Activated T-cell treated with anti-CD3 and anti-CD28 coated beads, Interleukin-2, amount 50 U/mL, for 4 hours (primary cell): ENCODE results near the gene PNPLA5. TPM values are rescaled to one million over a fixed set of nuclear protein-coding genes. Genes with fewer than 3 reads are reported as not detected.
A peak's percentile ranks its signal among the peaks of the same experiment; 100 is the strongest.

Experiments used
- ATAC-seq, 2 donors: fragments of 200-7000 bp; cut with Tn5 transposase; one replicate each; pipeline ENCODE4 v1.10.0; 2021
- DNase-seq: peaks from one replicate; pipeline ENCODE4 v3.0.0-alpha.2; 2020
- H3K27me3 Mint-ChIP-seq: one replicate; pipeline ENCODE4 v1.8.0; 2021; ENCODE audit warnings: low read depth, mixed read lengths
- H3K36me3 Mint-ChIP-seq: one replicate; pipeline ENCODE4 v1.8.0; 2022; ENCODE audit warnings: mixed read lengths; ENCODE audit not compliant: insufficient read depth
- H3K4me1 Mint-ChIP-seq: one replicate; pipeline ENCODE4 v1.8.0; 2021; ENCODE audit warnings: low read depth, mixed read lengths
- H3K4me3 Mint-ChIP-seq: one replicate; pipeline ENCODE4 v1.8.0; 2021; ENCODE audit warnings: mild to moderate bottlenecking, moderate library complexity, mixed read lengths
- H3K9me3 Mint-ChIP-seq: one replicate; pipeline ENCODE4 v1.8.0; 2021; ENCODE audit warnings: mixed read lengths
- total RNA-seq, 3 donors: library from RNA; stranded (reverse); gene quantifications; one replicate each; pipeline ENCODE4 v1.2.1, GENCODE V29; 2021

The PNPLA5 gene
- total RNA-seq, 3 donors from 2014 or later: not detected

- ATAC-seq (no peak), DNase-seq (no peak)
- no peaks in the 10 kb centered on the region for H3K36me3 Mint-ChIP-seq
- peaks cover 69% of the 10 kb centered on the region for H3K27me3 Mint-ChIP-seq
- no peak overlapping the region for H3K4me3 Mint-ChIP-seq
- peaks cover 15% of the 10 kb centered on the region for H3K9me3 Mint-ChIP-seq
- H3K4me1 Mint-ChIP-seq: no peaks in the 10 kb centered on the region
These were observed 32.2 kb downstream of the PNPLA5 start for GRCh38 chr22:43859621-43860020.

- peak; percentile 1 for DNase-seq
- Mint-ChIP-seq H3K4me3 (no peak overlapping the region), H3K36me3 (no peaks in the 10 kb centered on the region), H3K4me1 (no peaks in the 10 kb centered on the region), H3K9me3 (peaks cover 15% of the 10 kb centered on the region), H3K27me3 (peaks cover 65% of the 10 kb centered on the region)
- ATAC-seq: no peak
These were observed 32.6 kb downstream of the PNPLA5 start for GRCh38 chr22:43859176-43859575.

- H3K27me3 Mint-ChIP-seq: peaks cover 63% of the 10 kb centered on the region
- no peak for DNase-seq
- H3K9me3 Mint-ChIP-seq: peaks cover 15% of the 10 kb centered on the region
- no peaks in the 10 kb centered on the region for H3K4me1 Mint-ChIP-seq
- no peak for ATAC-seq
- no peaks in the 10 kb centered on the region for H3K36me3 Mint-ChIP-seq
- H3K4me3 Mint-ChIP-seq: no peak overlapping the region
These were observed 33.5 kb downstream of the PNPLA5 start for GRCh38 chr22:43858156-43858895.

GRCh38 chr22:43857367-43857766 lies 34.4 kb downstream of the PNPLA5 start:
- H3K4me1 Mint-ChIP-seq: no peaks in the 10 kb centered on the region
- peaks cover 59% of the 10 kb centered on the region for H3K27me3 Mint-ChIP-seq
- DNase-seq (no peak), ATAC-seq (no peak)
- H3K36me3 Mint-ChIP-seq: no peaks in the 10 kb centered on the region
- H3K4me3 Mint-ChIP-seq: no peak overlapping the region
- peaks cover 15% of the 10 kb centered on the region for H3K9me3 Mint-ChIP-seq

- Mint-ChIP-seq H3K4me3 (no peak overlapping the region), H3K36me3 (no peaks in the 10 kb centered on the region), H3K27me3 (peaks cover 55% of the 10 kb centered on the region), H3K4me1 (no peaks in the 10 kb centered on the region), H3K9me3 (peaks cover 15% of the 10 kb centered on the region)
- DNase-seq: no peak
- ATAC-seq: no peak
These were observed 36.4 kb downstream of the PNPLA5 start for GRCh38 chr22:43855431-43855830.

- no peaks in the 10 kb centered on the region for H3K4me1 Mint-ChIP-seq
- H3K9me3 Mint-ChIP-seq: peaks cover 15% of the 10 kb centered on the region
- ATAC-seq: no peak
- no peaks in the 10 kb centered on the region for H3K36me3 Mint-ChIP-seq
- no peak overlapping the region for H3K4me3 Mint-ChIP-seq
- DNase-seq: no peak
- H3K27me3 Mint-ChIP-seq: peaks cover 49% of the 10 kb centered on the region
These were observed 37.0 kb downstream of the PNPLA5 start for GRCh38 chr22:43854786-43855271.

- ATAC-seq: no peak
- DNase-seq: no peak
- no peaks in the 10 kb centered on the region for H3K4me1 Mint-ChIP-seq
- H3K4me3 Mint-ChIP-seq: no peak overlapping the region
- H3K9me3 Mint-ChIP-seq: peaks cover 15% of the 10 kb centered on the region
- H3K27me3 Mint-ChIP-seq: peaks cover 45% of the 10 kb centered on the region
- H3K36me3 Mint-ChIP-seq: no peaks in the 10 kb centered on the region
These were observed 37.6 kb downstream of the PNPLA5 start for GRCh38 chr22:43854121-43854785.

- Mint-ChIP-seq H3K36me3 (no peaks in the 10 kb centered on the region), H3K4me3 (no peak overlapping the region), H3K9me3 (peaks cover 15% of the 10 kb centered on the region), H3K4me1 (no peaks in the 10 kb centered on the region), H3K27me3 (peaks cover 42% of the 10 kb centered on the region)
- ATAC-seq (no peak), DNase-seq (no peak)
These were observed 38.4 kb downstream of the PNPLA5 start for GRCh38 chr22:43853328-43853931.

- DNase-seq: no peak
These were observed 39.1 kb downstream of the PNPLA5 start for GRCh38 chr22:43852573-43853327.

GRCh38 chr22:43851979-43852307 lies 39.9 kb downstream of the PNPLA5 start:
- Mint-ChIP-seq H3K4me1 (no peaks in the 10 kb centered on the region), H3K9me3 (peaks cover 11% of the 10 kb centered on the region), H3K27me3 (peaks cover 38% of the 10 kb centered on the region), H3K36me3 (no peaks in the 10 kb centered on the region), H3K4me3 (no peak overlapping the region)
- ATAC-seq: no peak
- DNase-seq: no peak

More at GRCh38 chr22:43852573-43853327, 39.1 kb downstream of the PNPLA5 start:
- no peaks in the 10 kb centered on the region for H3K36me3 Mint-ChIP-seq
- peaks cover 15% of the 10 kb centered on the region for H3K9me3 Mint-ChIP-seq
- no peaks in the 10 kb centered on the region for H3K4me1 Mint-ChIP-seq
- no peak for ATAC-seq
- H3K4me3 Mint-ChIP-seq: no peak overlapping the region
- H3K27me3 Mint-ChIP-seq: peaks cover 43% of the 10 kb centered on the region

GRCh38 chr22:43851058-43851978 lies 40.5 kb downstream of the PNPLA5 start:
- H3K9me3 Mint-ChIP-seq: peaks cover 5% of the 10 kb centered on the region
- peaks cover 37% of the 10 kb centered on the region for H3K27me3 Mint-ChIP-seq
- H3K4me3 Mint-ChIP-seq: no peak overlapping the region
- no peaks in the 10 kb centered on the region for H3K4me1 Mint-ChIP-seq
- DNase-seq: no peak
- ATAC-seq: no peak
- no peaks in the 10 kb centered on the region for H3K36me3 Mint-ChIP-seq

- no peak overlapping the region for H3K4me3 Mint-ChIP-seq
- peaks cover 35% of the 10 kb centered on the region for H3K27me3 Mint-ChIP-seq
- H3K9me3 Mint-ChIP-seq: peaks cover 2% of the 10 kb centered on the region
- no peak for DNase-seq
- ATAC-seq: no peak
- no peaks in the 10 kb centered on the region for H3K4me1 Mint-ChIP-seq
- no peaks in the 10 kb centered on the region for H3K36me3 Mint-ChIP-seq
These were observed 41.3 kb downstream of the PNPLA5 start for GRCh38 chr22:43850529-43850928.

GRCh38 chr22:43849731-43850130 lies 42.1 kb downstream of the PNPLA5 start:
- ATAC-seq: no peak
- Mint-ChIP-seq H3K4me1 (no peaks in the 10 kb centered on the region), H3K4me3 (no peak overlapping the region)

More at GRCh38 chr22:43849731-43850130, 42.1 kb downstream of the PNPLA5 start:
- DNase-seq: no peak
- no peaks in the 10 kb centered on the region for H3K36me3 Mint-ChIP-seq
- H3K9me3 Mint-ChIP-seq: no peaks in the 10 kb centered on the region
- H3K27me3 Mint-ChIP-seq: peaks cover 33% of the 10 kb centered on the region
